Measurements from ENCODE around the gene CNGA1. TPM values are rescaled to one million over a fixed set of nuclear protein-coding genes. Genes with fewer than 3 reads are reported as not detected.
A peak's percentile ranks its signal among the peaks of the same experiment; 100 is the strongest.

CNGA1 gene
- total and polyA plus RNA-seq, 2 donors (not counting 3 experiments of a cell fraction or from before 2014, with no cell fraction given): not detected

DNA sequence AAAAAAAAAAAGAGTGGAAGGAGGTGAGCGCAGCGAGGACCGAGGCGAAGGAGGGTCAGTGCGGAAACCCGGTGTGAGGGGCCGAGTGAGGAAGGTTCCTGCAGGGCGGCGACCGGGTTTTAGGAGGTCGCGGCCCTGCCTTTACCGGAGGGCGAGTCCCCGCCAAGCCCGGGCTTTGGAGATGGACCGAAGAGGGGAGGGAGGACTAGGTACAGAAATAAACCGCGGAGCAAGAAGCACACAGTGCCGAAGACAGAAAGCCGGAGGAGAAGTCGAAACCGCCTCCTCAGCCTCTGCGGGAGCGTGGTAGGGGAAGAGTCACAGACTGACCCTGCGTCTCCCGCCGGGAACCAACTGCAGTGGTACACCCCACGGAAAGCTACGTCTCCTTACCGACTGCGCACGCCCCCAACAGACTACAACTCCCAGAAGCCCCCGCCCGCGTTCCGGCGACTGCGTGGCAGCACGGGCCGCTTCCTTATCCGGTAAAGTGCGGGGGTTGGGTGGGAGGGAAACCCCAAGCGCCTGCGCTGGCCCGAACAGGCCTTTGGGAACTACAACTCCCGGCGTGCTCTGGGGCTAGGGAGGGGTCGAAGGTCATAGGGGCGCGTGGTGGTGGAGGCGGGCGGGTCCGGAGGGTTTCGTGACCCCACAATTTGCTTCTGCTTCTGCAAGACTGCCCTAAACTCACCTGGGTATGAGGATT, 102.1 kb downstream of the CNGA1 start, which contains the start of gene NFXL1:
NFXL1 (minus strand) TSS at position 364 of the 706 bp plus-strand sequence. CDS start 380 bp downstream, outside the sequence.
- intact Hi-C loops (cut with micrococcal nuclease): loop anchor here (1.0 to 10.0 kb wide), 6 partner anchors 14 to 450 kb away; partner anchors contain the start of genes CNGA1, COMMD8, CORIN and NIPAL1
- peaks cover 17% of the 10 kb centered on the region for H3K4me1 ChIP-seq (ENCODE audit: control insufficient read depth, extremely low read depth, insufficient read depth, low read length)
- dilution Hi-C loops (cut with MboI; ENCODE audit: extremely low pct_ligation_motif_present, low sequenced_read_pairs): no loop called here
- peaks cover 27% of the 10 kb centered on the region for H3K79me2 ChIP-seq (ENCODE audit: control insufficient read depth, insufficient read depth, low read length)
- H3K27ac ChIP-seq (ENCODE audit: insufficient read depth, low read depth, low read length): peak within 1 kb of the TSS; percentile 54
- DNase-seq (ENCODE audit: low read depth, low spot score): peak; percentile 97
- no peaks in the 10 kb centered on the region for H3K9me1 ChIP-seq (replicated peaks; ENCODE audit: control insufficient read depth, extremely low read depth, insufficient read depth, low read length)
- H3K36me3 ChIP-seq (ENCODE audit: control insufficient read depth in 2 of 2, extremely low read depth in 1 of 2, insufficient read depth in 2 of 2, low read length in 2 of 2): no peaks in the 10 kb centered on the region
- no peaks in the 10 kb centered on the region for H3K27me3 ChIP-seq (ENCODE audit: control insufficient read depth in 2 of 2, insufficient read depth in 2 of 2, low read length in 2 of 2)
- peak; percentile 85 for FAIRE-seq
- CTCF ChIA-PET: interaction anchor here (1.0 to 2.1 kb wide), 9 partner anchors 11 to 213 kb away, joined by 3 to 10 read pairs (median 5); no protein-coding TSS in a partner anchor
- H2AFZ ChIP-seq (ENCODE audit: low read depth, low read length): peak within 1 kb of the TSS; percentile 99
- H3K9me3 ChIP-seq (replicated peaks; ENCODE audit: control insufficient read depth, insufficient read depth, low read length): no peaks in the 10 kb centered on the region
- H3K4me3 ChIP-seq (replicated peaks in 1 of 3; ENCODE audit: insufficient read depth in 1 of 3, low read depth in 1 of 3, low read length in 3 of 3): peak within 1 kb of the TSS; percentile 73 to 93 (median 83)
- H3K9ac ChIP-seq (replicated peaks; ENCODE audit: extremely low read depth, insufficient read depth, low read length): peak within 1 kb of the TSS; percentile 89
- H3K4me2 ChIP-seq (ENCODE audit: insufficient read depth, low read length): peak within 1 kb of the TSS; percentile 94
- H4K20me1 ChIP-seq (replicated peaks; ENCODE audit: control insufficient read depth, extremely low read depth, insufficient read depth, low read length): no peaks in the 10 kb centered on the region
- no TSS peak for BruUV-seq (replicated peaks)
- TF ChIP-seq JUN (IDR thresholded peaks at IDR 0.05; ENCODE audit: borderline replicate concordance, insufficient read depth, insufficient read length, low read depth) (no peak), GATA2 (IDR thresholded peaks at IDR 0.05; ENCODE audit: insufficient read depth, insufficient read length, low read depth, low read length) (no peak), EZH2 (IDR thresholded peaks at IDR 0.05; ENCODE audit: borderline replicate concordance, low read depth, low read length, severe bottlenecking) (no peak), FOS (IDR thresholded peaks at IDR 0.05; ENCODE audit: borderline replicate concordance, insufficient read depth, low read length) (no peak), POLR2AphosphoS5 (IDR thresholded peaks at IDR 0.05; ENCODE audit: insufficient read depth, low read depth, low read length) (peak; percentile 87), POLR2A (IDR thresholded peaks at IDR 0.05; ENCODE audit: low read depth, low read length) (peak; percentile 93), MYC (IDR thresholded peaks at IDR 0.05; ENCODE audit: low read depth, low read length) (peak; percentile 41)
- TF ChIP-seq, protein P1, sequence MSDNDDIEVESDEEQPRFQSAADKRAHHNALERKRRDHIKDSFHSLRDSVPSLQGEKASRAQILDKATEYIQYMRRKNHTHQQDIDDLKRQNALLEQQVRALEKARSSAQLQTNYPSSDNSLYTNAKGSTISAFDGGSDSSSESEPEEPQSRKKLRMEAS (IDR thresholded peaks at IDR 0.05; ENCODE audit: insufficient read depth, insufficient read length): no peak
- TF ChIP-seq, protein P2, sequence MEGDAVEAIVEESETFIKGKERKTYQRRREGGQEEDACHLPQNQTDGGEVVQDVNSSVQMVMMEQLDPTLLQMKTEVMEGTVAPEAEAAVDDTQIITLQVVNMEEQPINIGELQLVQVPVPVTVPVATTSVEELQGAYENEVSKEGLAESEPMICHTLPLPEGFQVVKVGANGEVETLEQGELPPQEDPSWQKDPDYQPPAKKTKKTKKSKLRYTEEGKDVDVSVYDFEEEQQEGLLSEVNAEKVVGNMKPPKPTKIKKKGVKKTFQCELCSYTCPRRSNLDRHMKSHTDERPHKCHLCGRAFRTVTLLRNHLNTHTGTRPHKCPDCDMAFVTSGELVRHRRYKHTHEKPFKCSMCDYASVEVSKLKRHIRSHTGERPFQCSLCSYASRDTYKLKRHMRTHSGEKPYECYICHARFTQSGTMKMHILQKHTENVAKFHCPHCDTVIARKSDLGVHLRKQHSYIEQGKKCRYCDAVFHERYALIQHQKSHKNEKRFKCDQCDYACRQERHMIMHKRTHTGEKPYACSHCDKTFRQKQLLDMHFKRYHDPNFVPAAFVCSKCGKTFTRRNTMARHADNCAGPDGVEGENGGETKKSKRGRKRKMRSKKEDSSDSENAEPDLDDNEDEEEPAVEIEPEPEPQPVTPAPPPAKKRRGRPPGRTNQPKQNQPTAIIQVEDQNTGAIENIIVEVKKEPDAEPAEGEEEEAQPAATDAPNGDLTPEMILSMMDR (IDR thresholded peaks at IDR 0.05; ENCODE audit: extremely low read depth in 1 of 2, insufficient read depth in 1 of 2, low read depth in 1 of 2, low read length in 2 of 2): no peak
- POLR2A ChIA-PET: interaction anchor here (0.5 to 0.9 kb wide), 3 partner anchors 429 to 601 kb away, joined by 3 read pairs; partner anchors contain the start of genes ATP10D and COMMD8
